NK-92 (cell line): ENCODE data around the gene WDTC1.
A peak's percentile ranks its signal among the peaks of the same experiment; 100 is the strongest.

Experiments used
- DNase-seq: peaks from one replicate; lab custom pipeline; 2025; ENCODE audit not compliant: unreplicated experiment; lab: John Stamatoyannopoulos, UW

Gene WDTC1

DNA sequence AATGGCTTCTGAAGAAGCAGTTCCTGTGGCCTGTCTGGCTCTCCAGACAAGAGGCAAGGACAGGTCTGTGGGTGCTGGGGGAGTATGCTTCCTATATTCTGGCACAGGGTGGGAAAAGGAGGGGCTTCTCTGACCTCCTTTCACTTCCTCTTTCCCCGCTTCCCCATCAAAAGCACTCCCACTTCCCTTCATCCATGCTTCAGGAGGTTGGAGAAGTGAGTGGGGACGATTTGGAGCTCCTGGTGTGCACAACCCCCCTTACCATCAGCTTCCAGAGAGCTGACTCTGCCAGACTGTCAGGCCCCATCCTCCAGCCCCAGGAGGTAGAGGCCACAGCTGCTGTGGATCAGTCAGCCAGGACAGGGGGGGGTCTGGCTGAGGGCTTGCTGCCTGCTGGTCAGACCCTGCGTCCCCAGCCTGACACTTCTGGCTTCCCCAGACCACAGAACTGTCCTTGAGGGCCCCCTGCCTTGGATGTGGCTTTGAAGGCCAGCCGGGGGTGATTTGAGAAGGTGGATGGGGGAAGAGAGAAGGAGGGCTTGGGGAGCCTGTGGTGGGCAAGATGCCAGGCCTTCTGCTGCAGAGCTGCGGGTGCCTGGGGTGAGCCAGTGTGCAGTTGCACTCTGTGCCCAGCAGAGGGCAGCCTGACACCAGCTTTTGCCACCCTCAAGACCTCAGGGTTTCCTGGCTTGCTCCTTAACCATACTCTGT lies 66.1 kb downstream of the WDTC1 start:
- DNase-seq: no peak

DNA sequence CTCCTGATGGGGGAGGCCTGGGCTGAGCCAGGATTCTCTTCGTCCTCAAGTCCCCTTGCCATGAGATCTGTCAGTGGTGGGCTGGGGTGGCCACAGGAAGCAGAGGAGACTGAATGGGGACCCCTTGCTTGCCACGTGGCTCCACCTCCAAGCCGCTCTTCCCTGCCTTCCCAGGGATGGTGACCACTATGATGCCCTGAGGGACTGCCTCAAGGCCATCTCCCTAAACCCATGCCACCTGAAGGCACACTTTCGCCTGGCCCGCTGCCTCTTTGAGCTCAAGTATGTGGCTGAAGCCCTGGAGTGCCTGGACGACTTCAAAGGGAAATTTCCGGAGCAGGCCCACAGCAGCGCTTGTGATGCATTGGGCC lies 66.6 kb downstream of the WDTC1 start:
- DNase-seq: no peak

DNA sequence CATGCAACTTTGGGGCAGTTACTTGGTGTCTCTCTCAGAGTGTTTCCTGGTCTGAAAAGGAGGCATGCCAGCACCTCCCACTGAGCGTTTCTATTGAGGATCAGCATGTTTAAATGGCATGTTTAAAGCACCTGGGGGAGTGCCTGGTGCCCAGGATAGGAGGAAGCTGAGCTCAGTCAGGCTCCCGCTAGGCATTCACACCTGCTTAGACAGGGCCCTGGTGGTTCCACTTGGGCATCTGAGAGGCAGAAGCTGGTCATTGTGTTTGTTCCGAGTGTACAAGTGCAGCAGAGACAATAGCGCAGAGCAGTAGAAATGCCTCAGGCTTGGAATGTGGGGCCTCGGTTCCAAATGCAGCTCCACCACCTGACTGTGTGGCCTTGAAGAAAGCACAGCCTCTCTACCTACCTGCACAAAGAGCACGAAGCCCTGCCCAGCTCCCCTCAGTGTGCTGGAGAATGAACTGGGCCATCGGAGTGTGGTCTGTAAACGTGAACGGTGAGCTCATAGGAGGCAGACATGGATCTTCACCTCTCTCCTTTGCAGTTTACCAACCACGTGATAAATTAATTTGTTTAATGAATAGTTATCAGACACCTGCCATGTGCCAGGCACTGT lies 67.3 kb downstream of the WDTC1 start:
- DNase-seq: no peak

DNA sequence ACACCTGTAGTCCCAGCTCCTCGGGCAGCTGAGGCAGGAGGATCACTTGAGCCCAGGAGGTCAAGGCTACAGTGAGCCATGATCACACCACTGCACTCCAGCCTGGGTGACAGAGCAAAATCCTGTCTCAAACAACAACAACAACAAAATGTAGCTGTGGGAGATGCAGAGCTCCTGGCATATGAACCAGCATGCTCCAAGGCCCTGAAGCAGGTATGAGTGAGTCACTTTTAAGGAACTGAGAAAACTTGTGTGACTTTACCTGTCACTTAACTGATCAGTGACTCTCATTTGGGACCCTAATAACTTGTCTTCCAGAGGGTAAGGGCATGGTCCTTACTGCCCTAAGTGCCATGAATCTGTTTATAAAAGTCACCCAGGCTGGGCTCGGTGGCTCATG lies 68.2 kb downstream of the WDTC1 start:
- DNase-seq: no peak

DNA sequence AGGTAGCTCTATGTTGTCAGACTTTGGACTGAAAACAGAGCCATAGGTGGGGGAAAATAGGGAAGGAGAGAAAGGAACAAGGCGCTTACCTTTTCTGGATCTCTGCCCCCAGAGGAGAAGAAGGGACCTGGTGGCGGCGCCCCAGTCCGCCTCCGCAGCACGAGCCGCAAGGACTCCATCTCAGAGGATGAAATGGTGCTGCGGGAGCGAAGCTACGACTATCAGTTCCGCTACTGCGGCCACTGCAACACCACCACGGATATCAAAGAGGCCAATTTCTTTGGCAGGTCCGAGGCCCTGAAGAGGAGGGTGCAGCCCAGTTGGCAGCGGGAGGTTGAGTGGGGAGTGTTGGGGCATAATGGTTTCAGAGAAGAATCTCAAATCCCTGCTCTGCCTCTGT lies 69.1 kb downstream of the WDTC1 start:
- no peak for DNase-seq

DNA sequence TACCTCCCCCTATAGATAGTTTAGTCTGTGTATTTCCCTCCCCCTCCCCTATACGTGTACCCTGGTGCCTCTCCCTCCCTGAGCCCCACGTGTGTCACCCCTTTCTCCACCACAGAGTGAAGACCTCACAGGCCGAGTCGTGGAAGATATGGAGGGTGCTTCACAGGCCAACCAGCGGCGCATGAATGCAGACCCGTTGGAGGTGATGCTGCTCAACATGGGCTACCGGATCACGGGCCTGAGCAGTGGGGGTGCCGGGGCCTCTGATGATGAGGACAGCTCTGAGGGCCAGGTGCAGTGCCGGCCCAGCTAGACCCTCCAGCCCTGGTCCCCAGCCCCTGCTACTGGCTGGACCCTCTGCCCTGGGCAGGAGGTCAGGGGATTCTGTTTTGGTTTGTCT lies 71.6 kb downstream of the WDTC1 start:
- no peak for DNase-seq

DNA sequence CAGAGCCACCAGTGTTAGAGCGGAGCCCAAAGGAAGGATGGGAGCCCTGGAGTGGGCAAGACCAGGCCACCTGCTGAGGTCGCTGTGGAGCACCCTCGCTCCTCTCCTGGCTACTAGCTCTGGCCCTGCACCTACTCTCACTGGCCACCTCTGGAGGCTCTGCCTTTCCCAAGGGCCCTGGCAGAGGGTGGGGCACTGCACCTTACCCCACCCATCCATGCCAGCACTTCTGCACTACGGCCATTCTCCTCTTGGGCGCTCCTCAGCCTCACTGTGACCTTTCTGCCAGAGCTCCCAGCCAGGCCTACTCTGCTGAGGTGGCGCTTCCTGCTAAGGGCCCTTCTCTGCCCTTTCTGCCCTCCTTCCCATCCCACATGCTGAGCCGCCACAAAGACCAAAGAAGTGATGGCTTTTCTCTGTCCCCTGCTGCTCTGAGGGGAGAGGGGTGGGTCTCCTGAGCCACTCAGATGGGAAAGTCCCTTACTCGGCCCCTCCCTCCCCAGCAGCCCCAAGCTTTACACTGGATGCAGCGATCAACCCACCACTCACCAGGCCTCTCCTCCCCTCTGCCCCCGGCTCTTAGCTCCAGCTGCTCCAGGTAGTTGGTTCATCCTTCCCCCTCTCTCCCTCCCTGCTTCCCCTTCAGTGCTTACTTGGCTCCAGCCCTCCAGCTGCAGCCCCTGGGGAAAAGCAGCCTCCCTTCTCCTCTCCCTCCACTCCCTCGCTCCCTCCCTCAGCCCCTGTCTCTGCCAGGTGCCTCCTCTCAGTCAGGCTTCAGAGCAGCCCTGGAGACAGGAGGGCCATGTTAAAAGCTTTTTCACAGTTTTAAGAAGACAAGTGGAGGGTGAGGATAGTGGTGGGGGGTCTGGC lies 72.7 kb downstream of the WDTC1 start:
- no peak for DNase-seq

DNA sequence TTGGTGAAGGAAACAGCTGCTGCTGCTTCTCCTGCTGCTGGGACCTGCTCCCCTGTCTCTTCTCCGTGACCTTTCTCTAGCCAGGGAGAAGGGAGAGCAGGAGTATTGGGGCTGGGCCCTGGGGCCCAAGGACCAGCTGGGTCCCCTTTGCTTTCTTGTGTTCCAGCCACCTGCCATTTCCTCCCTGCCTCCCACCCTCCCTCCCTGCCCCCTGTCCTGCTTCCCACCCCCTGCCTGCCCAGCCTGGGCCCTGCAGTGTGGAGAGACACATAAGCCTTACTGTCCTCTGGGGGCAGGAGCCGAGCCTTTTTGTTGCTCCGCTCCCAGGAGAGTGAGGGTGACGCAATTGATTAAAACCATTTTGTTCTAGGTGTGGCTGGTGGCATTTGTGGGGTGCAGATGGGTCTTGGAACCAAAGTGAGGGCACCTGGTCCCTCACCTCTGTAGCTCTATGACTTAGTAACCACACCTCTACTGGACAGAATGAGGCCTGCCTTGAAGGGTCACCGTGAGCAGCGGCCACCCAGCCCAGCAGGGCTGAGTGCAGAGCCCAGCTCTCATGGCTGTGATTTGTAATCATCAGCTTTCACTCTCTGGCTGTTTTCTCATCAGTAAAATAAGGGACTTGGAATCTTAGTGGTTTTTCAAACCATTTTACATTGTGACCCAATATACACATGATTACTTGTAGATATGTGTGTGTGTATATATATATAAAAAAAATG lies 73.6 kb downstream of the WDTC1 start:
- no peak for DNase-seq

DNA sequence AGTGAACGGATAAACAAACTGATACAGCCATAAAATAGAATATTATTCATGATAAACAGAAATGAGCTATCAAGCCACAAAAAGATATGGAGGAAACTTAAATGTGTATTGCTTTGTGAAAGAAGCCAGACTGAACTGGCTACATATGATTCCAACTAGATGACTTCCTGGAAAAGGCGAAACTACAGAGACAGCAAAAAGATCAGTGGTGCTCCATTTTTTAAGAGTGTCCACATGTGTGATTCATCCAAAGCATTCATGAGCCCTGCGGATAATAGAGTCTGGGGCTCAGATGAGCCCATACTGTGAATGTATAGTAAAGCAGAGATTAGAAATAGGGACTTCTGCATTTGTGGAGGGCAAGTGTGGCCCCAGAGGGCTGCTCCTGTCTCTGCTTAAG lies 79.7 kb downstream of the WDTC1 start:
- no peak for DNase-seq

DNA sequence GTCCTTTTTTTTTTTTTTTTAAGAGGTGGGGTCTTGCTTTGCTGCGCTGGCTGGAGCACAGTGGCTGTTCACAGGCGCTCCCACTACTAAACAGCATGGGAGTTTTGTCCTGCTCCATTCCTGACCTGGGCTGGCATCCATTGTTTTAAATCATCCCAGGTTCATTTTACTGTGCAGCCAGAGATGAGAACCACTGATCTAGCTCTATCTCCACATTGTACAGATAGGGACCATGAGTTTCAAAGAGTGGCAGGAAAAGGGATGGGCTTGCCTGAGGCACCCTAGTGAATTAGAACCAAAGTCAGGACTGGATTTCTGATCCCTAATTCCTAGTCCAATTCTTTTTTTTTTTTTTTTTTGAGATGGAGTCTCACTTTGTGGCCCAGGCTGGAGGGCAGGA lies 80.3 kb downstream of the WDTC1 start:
- DNase-seq: no peak

DNA sequence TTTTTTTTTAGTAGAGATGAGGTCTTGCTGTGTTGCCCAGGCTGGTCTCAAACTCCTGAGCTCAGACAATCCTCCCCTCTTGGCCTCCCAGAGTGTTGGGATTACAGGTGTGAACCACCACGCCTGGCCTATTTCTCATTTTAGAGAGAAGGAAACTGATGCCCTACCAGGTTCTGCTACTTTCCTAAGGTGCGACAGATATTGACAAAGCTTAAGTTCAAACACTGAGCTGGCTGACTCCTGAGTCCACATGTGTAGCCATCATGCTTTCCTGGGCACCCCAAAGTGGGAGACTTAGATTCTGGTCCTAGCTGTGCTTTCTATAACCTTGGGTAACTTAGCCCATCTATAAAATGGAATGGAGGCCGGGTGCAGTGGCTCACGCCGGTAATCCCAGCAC lies 82.4 kb downstream of the WDTC1 start:
- no peak for DNase-seq

DNA sequence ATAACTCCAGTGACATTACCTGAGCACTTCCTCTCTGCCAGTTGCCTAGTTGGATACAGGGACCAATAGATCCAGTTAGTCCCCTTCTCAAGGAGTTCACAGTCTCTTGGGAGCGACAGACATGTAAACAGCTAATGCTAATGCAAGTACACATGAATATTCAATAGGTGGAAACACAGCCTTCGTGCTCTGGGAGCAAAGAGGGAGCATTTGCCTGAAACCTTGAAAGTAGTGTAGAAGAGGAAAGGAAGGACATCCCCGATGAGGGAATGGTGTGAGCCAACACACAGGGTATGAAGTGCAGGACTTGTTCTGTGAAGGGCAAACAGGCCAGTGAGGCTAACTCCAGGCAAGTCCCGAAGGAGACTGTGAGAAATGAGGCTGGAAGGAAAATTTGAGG lies 83.7 kb downstream of the WDTC1 start:
- no peak for DNase-seq

DNA sequence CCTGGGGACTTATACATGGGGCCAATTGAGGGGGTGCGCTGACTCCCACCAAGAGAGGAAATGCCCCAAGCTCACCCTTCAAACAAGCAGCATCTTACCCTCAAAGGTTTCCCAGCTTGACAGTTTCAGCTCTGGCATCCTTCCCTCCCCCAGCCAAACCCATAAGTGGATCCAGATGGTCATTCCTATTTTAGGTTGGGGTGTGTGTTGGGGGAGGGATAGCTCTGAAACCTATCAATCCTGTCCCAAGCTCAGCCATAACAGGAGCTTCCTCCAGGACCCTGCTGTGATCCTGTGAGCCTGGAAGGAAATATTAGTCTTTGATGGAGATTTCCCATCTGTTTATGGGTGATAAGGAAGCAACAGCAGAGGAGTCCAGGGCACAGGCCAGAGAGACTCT lies 84.2 kb downstream of the WDTC1 start:
- no peak for DNase-seq

DNA sequence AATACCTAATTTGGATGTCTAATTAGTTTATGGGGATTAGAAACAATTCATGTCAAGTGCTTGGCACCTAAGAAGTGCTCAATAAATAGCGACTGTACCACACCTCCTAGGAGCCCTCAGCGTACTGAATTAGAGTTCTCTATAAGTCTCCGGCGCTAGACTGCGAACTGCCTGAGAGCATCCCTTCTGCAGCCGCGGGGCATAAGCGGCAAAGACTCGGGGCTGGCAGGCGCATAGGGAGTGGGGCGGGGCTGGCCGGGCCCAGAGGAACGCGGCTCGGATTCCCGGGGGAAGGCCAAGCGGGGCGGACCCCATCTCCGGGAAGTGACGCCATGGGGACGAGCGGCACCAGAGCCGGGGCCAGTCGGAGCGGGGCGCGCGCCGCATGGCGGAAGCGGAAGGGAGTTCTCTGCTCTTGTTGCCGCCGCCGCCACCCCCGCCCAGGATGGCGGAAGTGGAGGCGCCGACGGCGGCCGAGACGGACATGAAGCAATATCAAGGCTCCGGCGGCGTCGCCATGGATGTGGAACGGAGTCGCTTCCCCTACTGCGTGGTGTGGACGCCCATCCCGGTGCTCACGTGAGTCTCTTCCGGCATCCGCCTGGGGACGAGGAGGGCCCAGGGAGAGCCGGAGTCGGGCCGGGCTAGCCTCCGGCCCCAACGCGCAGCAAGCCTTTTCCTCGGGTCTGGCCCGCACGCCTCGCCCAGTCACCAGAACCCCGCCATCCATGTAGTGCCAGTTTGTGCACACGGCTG lies 87.6 kb downstream of the WDTC1 start, which contains the start of gene TMEM222:
Gene TMEM222, plus strand, starts transcription at position 351 of the 756 bp plus-strand sequence. Its CDS starts 35 bp downstream, at position 386.
- DNase-seq: peak; percentile 77

DNA sequence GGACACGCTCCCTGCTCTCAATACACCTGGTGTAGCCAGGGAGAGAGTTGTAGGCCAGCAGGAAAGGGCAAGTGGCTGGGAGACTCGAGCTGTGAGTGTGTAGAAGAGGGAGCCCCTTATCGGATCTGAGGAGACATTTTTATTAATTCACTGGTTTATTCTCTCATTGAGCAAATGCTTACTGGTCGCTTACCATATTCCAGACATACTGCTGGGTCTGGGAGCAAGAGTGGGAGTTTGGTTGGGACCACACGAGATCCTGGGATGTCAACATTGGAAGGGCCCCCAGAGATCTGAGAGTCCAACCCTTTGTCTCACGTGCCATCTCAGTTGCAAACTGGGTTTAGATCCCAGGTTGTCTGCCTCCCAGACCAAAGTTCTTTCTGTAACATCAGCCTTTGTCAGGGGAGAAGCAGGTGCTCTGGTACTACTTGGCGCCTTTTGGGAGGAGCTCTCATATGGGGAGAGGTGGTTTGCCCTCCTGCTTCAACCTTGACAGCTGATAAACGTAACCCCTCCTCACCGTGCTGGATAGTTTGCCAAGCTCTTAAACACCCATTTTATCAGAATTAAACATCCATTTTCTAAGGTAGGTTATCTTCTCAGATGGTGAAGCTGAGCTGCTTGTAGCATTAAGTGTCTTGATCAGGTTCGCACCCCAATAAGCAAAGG lies 88.3 kb downstream of the WDTC1 start:
- no peak for DNase-seq

DNA sequence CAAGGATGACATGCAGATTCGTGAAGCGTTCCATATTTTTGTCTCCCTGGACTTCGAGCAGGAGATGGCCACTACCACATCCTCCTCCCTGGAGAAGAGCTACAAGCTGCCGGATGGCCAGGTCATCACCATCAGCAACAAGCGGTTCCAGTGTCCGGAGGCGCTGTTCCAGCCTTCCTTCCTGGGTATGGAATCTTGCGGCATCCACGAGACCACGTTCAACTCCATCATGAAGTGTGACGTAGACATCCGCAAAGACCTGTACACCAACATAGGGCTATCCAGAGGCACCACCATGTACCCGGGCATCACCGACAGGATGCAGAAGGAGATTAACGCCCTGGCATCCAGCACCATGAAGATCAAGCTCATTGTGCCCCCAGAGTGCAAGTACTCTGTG lies 90.9 kb downstream of the WDTC1 start:
- DNase-seq: no peak

DNA sequence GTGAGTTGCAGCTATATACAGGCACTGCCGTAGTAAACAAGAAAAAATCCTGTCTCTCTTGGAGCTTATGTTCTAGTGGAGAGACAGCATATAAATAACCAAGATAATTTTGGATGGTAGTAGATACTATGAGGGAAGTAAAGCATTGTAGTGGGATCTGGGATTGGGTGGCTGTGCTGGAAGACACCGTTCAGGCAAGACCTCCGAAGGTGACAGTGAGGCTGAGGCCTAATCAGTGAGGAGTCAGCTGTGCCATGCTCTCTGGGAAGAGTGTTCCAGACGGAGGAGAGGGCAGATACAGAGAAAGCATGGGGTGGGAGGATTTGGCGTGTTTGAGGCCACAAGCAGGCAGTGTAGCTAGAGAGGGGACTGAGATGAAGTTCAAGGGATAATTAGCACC lies 93.5 kb downstream of the WDTC1 start:
- no peak for DNase-seq

DNA sequence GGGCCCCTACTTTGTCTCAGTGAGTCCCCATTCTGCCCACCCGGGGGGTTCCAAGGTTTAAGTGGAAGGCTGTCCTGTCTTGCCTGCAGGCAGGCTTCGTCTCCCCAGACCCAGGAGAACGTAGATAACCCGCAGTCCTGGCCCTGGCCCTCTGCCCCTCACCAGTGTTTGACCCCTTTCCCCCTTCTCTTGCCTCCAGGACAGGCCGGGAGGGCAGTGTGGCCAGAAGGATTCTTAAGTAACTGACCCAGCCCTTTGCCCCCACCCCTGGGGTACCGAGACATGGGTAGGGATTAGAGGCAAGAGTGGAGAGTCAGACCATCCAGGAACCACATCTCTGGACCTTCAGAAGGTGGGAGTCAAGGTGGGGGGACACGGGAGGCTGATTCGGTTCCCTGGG lies 96.4 kb downstream of the WDTC1 start:
- no peak for DNase-seq

DNA sequence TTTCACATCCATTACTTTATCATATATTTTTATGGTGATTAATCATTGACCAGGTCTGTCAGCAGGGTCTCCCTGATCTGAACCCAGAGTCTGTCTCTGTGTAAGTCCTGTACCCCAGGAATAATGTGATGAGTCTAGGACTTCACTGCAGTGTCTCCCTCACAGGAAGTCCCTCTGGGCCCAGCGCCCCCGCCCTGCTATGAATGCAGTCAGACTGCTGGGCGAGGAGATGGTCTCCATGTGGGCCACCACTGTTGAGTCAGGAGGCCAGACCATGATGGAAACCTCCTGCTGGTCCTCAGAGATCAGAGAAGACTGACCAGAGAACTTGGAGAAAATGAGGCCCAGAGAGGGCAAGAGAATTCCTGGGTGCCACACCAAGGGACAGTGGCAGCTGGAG lies 97.0 kb downstream of the WDTC1 start:
- no peak for DNase-seq

DNA sequence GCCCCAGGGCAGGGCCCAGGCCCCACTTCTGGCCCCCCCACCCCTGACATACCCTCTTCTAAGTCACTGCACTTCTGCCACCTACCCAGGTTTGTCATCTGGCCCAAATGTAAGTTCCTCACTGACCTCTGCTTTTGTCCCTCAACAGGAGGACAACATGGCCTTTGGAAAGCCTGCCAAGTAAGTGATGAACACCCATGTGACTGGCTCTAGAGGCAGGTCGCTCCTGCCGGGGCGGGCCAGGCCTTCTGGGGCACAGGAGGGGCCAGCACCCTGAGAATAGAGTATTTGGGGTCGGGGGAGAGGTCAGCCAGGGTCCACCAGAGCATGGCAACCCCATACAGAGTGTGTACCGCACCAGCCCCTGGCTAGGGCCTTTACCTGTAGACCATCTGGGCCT lies 97.5 kb downstream of the WDTC1 start:
- no peak for DNase-seq
